Measurements from ENCODE around the gene RBM17.

Gene RBM17

GRCh38 chr10:6092731-6093130 lies 3.9 kb downstream of the RBM17 start:
- no peak overlapping the region for H3K4me3 ChIP-seq (replicated peaks; ENCODE audit: insufficient read depth, low read length)
- no peak overlapping the region for H3K27ac ChIP-seq (replicated peaks)
- no peak for DNase-seq (ENCODE audit: low read depth in 1 of 2, low spot score in 1 of 2)
- no peaks in the 10 kb centered on the region for H3K27me3 ChIP-seq (ENCODE audit: insufficient read depth, poor library complexity, severe bottlenecking)
- TF ChIP-seq REST (IDR thresholded peaks at IDR 0.05; ENCODE audit: insufficient replicate concordance, low read depth) = no peak
- TF ChIP-seq SPI1 (IDR thresholded peaks at IDR 0.05; ENCODE audit: borderline replicate concordance, low read depth) = no peak
- TF ChIP-seq POLR2AphosphoS5 (IDR thresholded peaks at IDR 0.05; ENCODE audit: low read depth) = no peak

DNA sequence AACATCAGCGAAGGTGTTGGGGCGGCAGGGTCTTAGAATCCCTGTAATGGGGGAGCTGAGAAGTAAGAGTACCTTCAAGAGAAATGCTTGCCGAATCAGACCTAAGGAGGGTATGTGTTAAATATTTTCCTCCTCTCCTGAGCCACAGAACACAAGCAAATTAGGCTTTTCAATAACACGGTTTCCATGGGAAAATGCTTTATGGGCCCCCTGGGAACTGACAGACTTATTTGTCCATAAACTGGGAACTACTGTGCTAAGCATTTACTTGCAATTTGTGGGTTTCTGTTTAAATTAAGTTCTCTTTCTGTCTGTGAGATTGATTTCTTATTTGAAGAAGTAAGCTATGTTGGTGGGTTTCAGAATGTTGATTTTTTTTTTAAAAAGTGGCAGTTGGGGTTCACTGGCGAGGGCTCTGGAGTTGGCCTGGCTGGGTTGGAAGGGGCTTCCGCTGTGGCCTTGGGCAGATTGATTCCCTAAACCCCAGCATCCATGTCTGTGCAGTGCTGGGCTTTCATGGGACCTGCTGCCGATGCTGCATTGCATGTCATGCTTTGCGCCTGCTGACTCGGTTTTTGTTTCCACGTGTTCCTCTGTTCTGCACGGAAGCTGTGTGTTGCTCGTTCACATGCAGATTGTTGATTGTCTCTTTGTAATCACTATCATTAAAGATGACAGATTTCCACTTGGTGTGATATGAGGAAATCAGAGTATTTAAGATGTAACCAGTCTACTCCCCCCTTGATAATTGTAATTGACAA lies 7.2 kb downstream of the RBM17 start:
- no peak for TF ChIP-seq REST (IDR thresholded peaks at IDR 0.05; ENCODE audit: insufficient replicate concordance, low read depth)
- no peak for TF ChIP-seq GABPA (IDR thresholded peaks at IDR 0.05; ENCODE audit: low read depth)
- TF ChIP-seq, protein P1, sequence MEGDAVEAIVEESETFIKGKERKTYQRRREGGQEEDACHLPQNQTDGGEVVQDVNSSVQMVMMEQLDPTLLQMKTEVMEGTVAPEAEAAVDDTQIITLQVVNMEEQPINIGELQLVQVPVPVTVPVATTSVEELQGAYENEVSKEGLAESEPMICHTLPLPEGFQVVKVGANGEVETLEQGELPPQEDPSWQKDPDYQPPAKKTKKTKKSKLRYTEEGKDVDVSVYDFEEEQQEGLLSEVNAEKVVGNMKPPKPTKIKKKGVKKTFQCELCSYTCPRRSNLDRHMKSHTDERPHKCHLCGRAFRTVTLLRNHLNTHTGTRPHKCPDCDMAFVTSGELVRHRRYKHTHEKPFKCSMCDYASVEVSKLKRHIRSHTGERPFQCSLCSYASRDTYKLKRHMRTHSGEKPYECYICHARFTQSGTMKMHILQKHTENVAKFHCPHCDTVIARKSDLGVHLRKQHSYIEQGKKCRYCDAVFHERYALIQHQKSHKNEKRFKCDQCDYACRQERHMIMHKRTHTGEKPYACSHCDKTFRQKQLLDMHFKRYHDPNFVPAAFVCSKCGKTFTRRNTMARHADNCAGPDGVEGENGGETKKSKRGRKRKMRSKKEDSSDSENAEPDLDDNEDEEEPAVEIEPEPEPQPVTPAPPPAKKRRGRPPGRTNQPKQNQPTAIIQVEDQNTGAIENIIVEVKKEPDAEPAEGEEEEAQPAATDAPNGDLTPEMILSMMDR (IDR thresholded peaks at IDR 0.05; ENCODE audit: insufficient read depth, low read length) = no peak
- TF ChIP-seq POLR2AphosphoS5 (IDR thresholded peaks at IDR 0.05; ENCODE audit: low read depth) = no peak
- TF ChIP-seq SPI1 (IDR thresholded peaks at IDR 0.05; ENCODE audit: borderline replicate concordance, low read depth) = no peak
- Histone ChIP-seq H3K27ac (replicated peaks) (no peak overlapping the region), H3K27me3 (ENCODE audit: insufficient read depth, poor library complexity, severe bottlenecking) (no peaks in the 10 kb centered on the region), H3K4me3 (replicated peaks; ENCODE audit: insufficient read depth, low read length) (no peak overlapping the region)
- DNase-seq (ENCODE audit: low read depth in 1 of 2, low spot score in 1 of 2) = no peak

- no peak overlapping the region for H3K4me3 ChIP-seq (replicated peaks; ENCODE audit: insufficient read depth, low read length)
- DNase-seq (ENCODE audit: low read depth in 1 of 2, low spot score in 1 of 2) = no peak
- TF ChIP-seq, protein P1 (IDR thresholded peaks at IDR 0.05; ENCODE audit: insufficient read depth, low read length) = no peak
- TF ChIP-seq POLR2AphosphoS5 (IDR thresholded peaks at IDR 0.05; ENCODE audit: low read depth) = no peak
- TF ChIP-seq SPI1 (IDR thresholded peaks at IDR 0.05; ENCODE audit: borderline replicate concordance, low read depth) = no peak
- TF ChIP-seq GABPA (IDR thresholded peaks at IDR 0.05; ENCODE audit: low read depth) = no peak
- no peak for TF ChIP-seq REST (IDR thresholded peaks at IDR 0.05; ENCODE audit: insufficient replicate concordance, low read depth)
- no peaks in the 10 kb centered on the region for H3K27me3 ChIP-seq (ENCODE audit: insufficient read depth, poor library complexity, severe bottlenecking)
- no peak overlapping the region for H3K27ac ChIP-seq (replicated peaks)
Observed at GRCh38 chr10:6097063-6097462, 8.2 kb downstream of the RBM17 start.

Data from HL-60 (cell line).